GM12872 (cell line): ENCODE measurements around the gene PSMB8.

Source experiments
- TF ChIP-seq, protein P1 (sequence below): IDR thresholded peaks from 3 replicates; pipeline ENCODE4 v1.5.1; 2011; ENCODE audit warnings: low read depth, mild to moderate bottlenecking, low read length, moderate library complexity; ENCODE audit not compliant: insufficient read depth

PSMB8 gene

DNA sequence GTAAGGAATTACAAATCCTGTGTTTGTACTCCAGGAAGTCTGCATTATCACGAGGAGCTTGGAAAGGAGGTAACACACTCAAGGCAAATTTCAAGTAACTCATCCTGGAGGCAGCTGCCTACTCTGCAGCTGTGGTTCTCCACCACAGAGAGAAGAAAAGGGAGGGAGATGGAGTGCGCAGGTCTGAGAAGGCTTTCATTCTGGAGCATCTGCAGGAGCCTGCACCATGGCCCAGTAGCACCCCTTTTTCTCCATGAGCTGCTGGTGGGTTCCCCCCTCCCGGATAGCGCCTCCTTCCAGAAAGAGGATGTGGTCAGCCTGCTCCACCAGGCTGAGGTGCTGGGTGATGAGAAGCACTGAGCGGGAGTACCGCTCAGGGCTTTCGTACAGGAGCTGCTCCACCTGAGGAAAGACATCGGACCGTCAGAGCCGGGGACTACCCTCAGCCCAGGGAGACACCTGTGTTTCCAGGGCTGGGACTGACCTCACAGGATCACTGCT, 1.6 kb upstream of the PSMB8 start:
- TF ChIP-seq, protein P1, sequence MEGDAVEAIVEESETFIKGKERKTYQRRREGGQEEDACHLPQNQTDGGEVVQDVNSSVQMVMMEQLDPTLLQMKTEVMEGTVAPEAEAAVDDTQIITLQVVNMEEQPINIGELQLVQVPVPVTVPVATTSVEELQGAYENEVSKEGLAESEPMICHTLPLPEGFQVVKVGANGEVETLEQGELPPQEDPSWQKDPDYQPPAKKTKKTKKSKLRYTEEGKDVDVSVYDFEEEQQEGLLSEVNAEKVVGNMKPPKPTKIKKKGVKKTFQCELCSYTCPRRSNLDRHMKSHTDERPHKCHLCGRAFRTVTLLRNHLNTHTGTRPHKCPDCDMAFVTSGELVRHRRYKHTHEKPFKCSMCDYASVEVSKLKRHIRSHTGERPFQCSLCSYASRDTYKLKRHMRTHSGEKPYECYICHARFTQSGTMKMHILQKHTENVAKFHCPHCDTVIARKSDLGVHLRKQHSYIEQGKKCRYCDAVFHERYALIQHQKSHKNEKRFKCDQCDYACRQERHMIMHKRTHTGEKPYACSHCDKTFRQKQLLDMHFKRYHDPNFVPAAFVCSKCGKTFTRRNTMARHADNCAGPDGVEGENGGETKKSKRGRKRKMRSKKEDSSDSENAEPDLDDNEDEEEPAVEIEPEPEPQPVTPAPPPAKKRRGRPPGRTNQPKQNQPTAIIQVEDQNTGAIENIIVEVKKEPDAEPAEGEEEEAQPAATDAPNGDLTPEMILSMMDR = no peak

DNA sequence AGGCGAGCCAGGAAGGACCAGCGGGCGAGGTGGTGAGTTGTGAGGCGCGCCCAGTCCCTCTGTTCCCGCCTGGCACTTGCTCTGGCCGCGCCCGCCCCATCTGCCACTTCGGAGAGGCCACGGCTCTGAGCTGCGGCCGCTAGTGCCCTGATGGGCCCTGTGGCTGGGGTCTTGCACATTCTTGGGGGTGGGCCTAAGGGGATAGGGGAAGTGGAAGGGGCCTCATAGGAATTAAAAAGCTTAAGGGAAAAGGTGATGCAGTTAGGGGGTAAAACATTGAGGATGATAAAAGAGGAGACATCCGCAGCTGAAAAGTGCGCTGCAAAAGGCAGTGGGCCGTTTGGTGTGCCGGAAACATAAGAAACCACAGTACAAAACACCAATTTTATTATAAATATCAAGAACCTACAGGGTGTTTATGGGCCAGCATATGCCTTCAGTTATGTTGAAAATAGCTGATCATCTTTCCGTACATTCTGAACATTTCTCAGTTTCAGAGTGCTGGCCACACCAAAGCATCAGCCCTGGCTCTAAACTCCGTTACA, 1.1 kb upstream of the PSMB8 start:
- TF ChIP-seq, protein P1 = no peak

DNA sequence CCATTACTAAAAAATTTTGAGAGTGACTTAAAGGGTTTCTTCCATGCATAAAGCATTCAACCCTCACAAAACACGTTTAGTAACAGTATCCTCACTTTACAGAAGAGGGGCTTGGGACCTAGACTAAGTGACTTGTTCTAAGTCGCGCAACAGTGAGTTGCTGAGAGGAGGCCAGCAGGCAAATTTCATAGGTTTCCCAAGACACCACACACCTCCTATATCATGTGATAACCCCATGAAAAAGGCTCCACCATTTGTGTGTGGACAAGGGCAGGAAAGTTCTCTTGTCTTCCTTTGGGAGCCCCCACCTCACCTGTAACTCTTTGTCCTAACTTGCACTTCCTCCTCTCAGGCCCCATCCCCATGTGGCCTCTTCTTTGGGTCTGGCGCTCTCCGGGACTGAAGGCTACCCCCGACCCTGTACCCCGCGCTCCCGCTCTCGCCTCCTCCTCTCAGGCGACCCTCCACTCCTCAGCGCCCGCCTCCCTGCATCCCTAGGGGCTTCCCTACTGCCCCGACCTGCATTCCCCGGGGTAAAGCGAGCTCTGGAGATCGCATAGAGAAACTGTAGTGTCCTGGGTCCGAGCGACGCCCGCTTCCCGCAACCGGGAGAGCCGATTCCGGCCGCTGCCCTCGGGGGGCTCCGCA, 392 bp downstream of the PSMB8 start:
- TF ChIP-seq, protein P1 = no peak

DNA sequence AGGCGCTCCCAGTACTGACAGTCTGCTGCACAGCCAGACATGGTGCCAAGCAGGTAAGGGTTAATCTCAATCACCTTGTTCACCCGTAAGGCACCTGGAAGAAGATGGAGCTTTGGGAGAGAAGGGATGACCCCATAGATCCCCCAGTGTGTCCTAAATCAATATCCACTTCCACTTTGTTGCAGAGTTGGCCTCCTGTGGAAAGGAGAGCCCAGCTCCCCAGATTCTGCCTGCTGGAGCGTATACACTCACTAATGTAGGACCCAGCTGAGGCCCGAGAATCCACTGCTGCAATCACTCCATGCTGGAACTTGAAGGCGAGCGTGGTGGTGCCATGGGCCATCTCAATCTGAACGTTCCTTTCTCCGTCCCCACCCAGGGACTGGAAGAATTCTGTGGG, 1.2 kb downstream of the PSMB8 start:
- TF ChIP-seq, protein P1 = no peak

DNA sequence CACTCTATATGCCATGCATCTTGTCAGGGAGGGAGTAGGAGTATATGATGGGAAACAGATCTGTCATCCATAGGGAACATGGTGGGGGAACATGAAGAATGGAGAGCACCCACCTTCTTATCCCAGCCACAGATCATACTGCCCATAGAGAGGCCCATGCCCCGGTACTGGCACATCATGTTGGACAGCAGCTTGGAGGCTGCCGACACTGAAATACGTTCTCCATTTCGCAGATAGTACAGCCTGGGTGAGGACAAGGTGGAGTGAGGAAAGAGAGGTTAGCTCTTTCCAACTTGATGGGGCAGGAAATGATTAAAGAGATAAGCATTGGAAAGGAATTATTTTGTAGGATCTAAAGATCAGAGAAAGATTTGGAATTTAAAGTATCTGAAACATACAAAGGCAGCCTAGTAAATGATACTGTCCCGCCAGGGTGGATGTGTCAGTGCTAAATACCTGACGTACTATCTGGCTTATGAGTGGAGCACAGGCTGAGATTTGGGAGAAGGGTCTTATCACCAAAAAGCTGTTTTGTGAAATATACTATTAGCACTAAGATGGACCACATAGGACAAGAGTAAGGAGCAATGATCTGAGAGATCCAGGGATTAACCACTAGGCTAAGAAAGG, 1.7 kb downstream of the PSMB8 start:
- TF ChIP-seq, protein P1 = no peak

DNA sequence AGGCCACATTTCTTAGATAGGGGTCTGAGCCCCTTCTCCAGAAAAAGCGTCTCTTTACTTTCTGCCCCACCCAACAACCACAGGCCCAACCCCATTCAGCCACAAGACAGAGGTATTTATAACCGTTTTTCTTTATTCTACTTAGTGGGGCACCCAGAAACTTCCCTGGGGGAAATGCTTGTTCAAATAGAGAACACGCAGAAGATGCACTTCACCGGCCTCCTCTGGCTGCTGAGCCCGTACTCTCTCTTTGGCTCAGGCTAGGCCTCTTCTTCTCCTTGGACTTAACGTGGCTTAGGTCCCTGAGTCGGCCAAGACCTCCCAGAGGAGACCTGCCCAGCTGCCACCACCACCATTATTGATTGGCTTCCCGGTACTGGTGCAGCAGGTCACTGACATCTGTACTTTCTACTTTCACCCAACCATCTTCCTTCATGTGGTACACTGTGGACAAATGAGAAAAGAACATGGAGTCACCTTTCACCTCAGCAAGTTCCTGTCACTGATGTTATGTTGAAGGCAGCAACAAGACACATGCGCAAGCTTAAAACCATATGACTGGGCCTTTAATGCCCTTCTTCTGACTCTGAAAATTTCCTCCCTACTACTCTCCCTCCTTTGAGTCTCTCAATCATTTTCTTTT, 3.1 kb downstream of the PSMB8 start:
- TF ChIP-seq, protein P1 = no peak

DNA sequence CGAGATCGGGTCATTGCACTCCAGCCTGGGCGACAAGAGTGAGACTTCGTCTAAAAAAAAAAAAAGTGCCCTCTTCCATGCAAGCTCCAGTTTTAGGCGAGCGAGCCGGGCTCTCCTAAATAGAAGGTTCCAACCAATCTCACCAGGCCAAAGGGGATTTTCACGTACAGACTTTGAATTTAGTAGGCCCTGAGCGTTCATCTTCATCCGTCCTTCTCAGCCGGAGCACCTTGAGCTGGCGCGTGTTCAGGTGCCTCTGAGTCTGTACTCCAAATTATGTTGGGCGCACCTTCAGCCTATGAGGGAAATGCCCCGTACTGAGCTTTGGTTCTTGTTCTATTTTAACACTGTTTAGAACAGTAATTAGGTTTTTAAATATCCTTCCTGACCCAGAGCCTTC, 4.5 kb downstream of the PSMB8 start:
- TF ChIP-seq, protein P1 = no peak
